Measurements from ENCODE around the gene STING1. TPM values are rescaled to one million over a fixed set of nuclear protein-coding genes. Genes with fewer than 3 reads are reported as not detected.

Gene STING1
- total and polyA plus RNA-seq, 8 donors = 3.1 to 19.7 (median 8.6) TPM

DNA sequence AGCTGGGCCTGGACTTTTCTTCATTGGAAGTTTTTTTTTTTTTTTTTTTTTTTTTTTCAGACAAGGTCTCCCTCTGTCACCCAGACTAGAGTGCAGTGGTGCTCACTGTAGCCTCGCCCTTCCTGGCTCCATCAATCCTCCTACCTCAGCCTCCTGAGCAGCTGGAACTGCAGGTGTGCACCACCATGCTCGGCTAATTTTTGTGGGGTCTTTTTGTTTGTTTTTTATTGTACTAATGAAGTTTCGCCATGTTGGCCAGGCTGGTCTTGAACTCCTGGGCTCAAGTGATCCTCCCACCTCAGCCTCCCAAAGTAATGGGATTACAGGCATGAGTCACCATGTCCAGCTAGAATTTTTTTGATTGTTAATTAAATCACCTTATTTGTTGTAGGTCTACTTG lies 46.9 kb downstream of the STING1 start:
- no peak for FAIRE-seq
- no peak overlapping the region for H3K4me3 ChIP-seq
- DNase-seq = no peak
- TF ChIP-seq, protein P1, sequence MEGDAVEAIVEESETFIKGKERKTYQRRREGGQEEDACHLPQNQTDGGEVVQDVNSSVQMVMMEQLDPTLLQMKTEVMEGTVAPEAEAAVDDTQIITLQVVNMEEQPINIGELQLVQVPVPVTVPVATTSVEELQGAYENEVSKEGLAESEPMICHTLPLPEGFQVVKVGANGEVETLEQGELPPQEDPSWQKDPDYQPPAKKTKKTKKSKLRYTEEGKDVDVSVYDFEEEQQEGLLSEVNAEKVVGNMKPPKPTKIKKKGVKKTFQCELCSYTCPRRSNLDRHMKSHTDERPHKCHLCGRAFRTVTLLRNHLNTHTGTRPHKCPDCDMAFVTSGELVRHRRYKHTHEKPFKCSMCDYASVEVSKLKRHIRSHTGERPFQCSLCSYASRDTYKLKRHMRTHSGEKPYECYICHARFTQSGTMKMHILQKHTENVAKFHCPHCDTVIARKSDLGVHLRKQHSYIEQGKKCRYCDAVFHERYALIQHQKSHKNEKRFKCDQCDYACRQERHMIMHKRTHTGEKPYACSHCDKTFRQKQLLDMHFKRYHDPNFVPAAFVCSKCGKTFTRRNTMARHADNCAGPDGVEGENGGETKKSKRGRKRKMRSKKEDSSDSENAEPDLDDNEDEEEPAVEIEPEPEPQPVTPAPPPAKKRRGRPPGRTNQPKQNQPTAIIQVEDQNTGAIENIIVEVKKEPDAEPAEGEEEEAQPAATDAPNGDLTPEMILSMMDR (IDR thresholded peaks at IDR 0.05) = no peak
- no peaks in the 10 kb centered on the region for H3K36me3 ChIP-seq
- ATAC-seq = no peak
- H3K4me1 ChIP-seq = no peaks in the 10 kb centered on the region
- intact Hi-C loops (cut with DNase I) = no loop called here
- no peak overlapping the region for H3K27ac ChIP-seq
- no peaks in the 10 kb centered on the region for H3K27me3 ChIP-seq
- no peaks in the 10 kb centered on the region for H3K9me3 ChIP-seq
- 87 to 90% methylated on average over 3 of the region's 3 CpGs for WGBS, 2 donors

DNA sequence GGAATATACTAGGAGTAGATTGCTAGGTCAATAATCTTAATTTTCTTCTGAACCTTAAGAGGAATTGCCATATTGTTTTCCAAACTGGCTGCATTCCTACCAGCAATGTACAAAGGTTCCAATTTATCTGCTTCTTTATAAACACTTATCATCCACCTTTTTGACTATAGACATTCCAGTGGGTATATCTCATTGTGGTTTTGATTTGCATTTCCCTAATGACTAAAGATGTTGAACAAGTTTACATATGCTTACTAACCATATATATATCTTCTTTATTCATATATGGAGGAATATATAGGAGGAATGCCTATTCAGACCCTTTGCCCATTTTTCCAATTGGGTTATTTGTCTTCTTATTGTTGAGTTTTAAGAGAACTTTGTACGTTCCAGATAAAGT lies 50.9 kb downstream of the STING1 start:
- Histone ChIP-seq H3K27ac (no peak overlapping the region), H3K9me3 (no peaks in the 10 kb centered on the region), H3K4me3 (no peak overlapping the region), H3K27me3 (no peaks in the 10 kb centered on the region), H3K36me3 (no peaks in the 10 kb centered on the region), H3K4me1 (no peaks in the 10 kb centered on the region)
- 52 to 76% methylated on average over 1 of the region's 1 CpG for WGBS, 2 donors
- ATAC-seq = no peak
- TF ChIP-seq, protein P1 (IDR thresholded peaks at IDR 0.05) = no peak
- no peak for DNase-seq
- FAIRE-seq = no peak
- intact Hi-C loops (cut with DNase I) = no loop called here

DNA sequence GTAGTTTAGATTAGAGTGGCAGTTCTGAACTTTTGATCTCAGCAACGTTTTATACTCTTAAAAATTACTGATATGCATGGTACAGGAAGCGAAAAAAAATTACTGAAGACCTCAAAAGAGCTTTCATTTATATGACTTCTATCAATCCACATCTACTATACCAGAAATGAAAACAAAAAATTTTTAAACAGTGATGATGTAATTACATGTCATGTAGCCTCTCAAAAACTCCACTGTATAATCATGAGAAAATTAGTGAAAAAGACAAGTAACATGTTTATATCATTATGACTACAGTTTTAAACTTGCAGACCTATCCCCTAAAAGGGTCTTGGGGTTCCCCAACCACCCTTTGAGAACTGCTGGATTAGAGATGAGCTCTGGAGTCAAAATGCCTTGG lies 52.5 kb downstream of the STING1 start:
- DNase-seq (no peak), FAIRE-seq (no peak), ATAC-seq (no peak)
- intact Hi-C loops (cut with DNase I) = no loop called here
- no peaks in the 10 kb centered on the region for H3K9me3 ChIP-seq
- no peak overlapping the region for H3K27ac ChIP-seq
- TF ChIP-seq, protein P1 (IDR thresholded peaks at IDR 0.05) = no peak
- no peaks in the 10 kb centered on the region for H3K27me3 ChIP-seq
- no peak overlapping the region for H3K4me3 ChIP-seq
- no peaks in the 10 kb centered on the region for H3K4me1 ChIP-seq
- WGBS, 2 donors = 78 to 79% methylated on average over 2 of the region's 2 CpGs
- no peaks in the 10 kb centered on the region for H3K36me3 ChIP-seq

DNA sequence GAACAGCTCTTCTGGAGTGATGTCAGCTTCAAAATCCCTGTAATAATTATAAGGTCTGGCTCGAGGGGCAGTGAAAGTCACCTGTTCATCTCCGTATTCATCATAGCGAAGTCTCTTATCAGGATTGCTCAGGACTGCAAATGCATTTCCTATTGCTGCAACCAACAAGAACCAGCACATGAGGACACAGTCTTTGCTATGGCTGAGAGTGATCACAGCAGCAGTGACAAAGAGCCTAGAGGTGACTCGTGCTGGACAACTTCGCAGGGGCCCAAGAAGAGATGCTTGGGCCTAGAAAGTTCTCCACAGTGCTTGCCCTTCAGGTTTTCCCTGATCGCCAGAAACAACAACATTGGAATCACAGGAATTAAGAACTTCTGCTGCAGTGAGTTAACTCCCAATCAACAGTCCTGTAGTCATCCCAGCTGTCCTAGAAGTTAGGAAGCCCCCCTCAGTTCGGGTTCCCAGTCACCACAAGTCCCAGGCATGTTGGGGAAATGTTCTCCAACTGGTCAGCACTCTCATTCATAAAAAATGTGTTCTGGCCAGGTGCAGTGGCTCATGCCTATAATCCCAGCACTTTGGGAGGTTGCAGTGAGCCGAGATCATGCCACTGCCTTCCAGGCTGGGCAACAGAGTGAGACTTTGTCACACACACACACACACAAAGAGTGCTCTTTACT lies 56.2 kb downstream of the STING1 start:
- no peaks in the 10 kb centered on the region for H3K27me3 ChIP-seq
- no peak overlapping the region for H3K27ac ChIP-seq
- H3K9me3 ChIP-seq = no peaks in the 10 kb centered on the region
- no peaks in the 10 kb centered on the region for H3K4me1 ChIP-seq
- 70 to 78% methylated on average over 8 of the region's 8 CpGs for WGBS, 2 donors
- no peak overlapping the region for H3K4me3 ChIP-seq
- DNase-seq (no peak), ATAC-seq (no peak), FAIRE-seq (no peak)
- TF ChIP-seq, protein P1 (IDR thresholded peaks at IDR 0.05) = no peak
- H3K36me3 ChIP-seq = no peaks in the 10 kb centered on the region
- intact Hi-C loops (cut with DNase I) = loop anchor here in 1 of 3 donors (5.0 kb wide), 1 partner anchor 336 kb away; no protein-coding TSS in a partner anchor

Other genes starting within 250 kb of the STING1 start
- gene MATR3, start 189.0 kb downstream of the STING1 start, total RNA-seq = 100 to 1,000 TPM in 1 of 6 donors, 10 to 100 TPM in 5; 52.5 to 101 (median 77.6) TPM
- 100 to 1,000 TPM in 1 of 2 donors, 10 to 100 TPM in 1; 47.0 to 104 TPM for gene MATR3, start 189.0 kb downstream of the STING1 start, polyA plus RNA-seq
- gene PAIP2, start 140.9 kb downstream of the STING1 start, total RNA-seq = 10 to 100 TPM; 18.2 to 33.7 (median 27.3) TPM
- gene PAIP2, start 140.9 kb downstream of the STING1 start, polyA plus RNA-seq = 10 to 100 TPM; 23.8 to 57.4 TPM
- 1 to 10 TPM in 4 of 6 donors, under 1 TPM in 2; 0.49 to 1.6 (median 1.2) TPM for gene SLC23A1, start 99.5 kb downstream of the STING1 start, total RNA-seq
- 1 to 10 TPM; 1.7 to 2.1 TPM for gene SLC23A1, start 99.5 kb downstream of the STING1 start, polyA plus RNA-seq
- 10 to 100 TPM in 1 of 6 donors, under 1 TPM in 3, not detected in 2; 0.28 to 11.6 (median 0.71) TPM for gene MZB1, start 92.8 kb downstream of the STING1 start, total RNA-seq
- gene MZB1, start 92.8 kb downstream of the STING1 start, polyA plus RNA-seq = under 1 TPM in 1 of 2 donors, not detected in 1; 0.28 TPM
- under 1 TPM; 0.19 to 0.38 (median 0.31) TPM for gene PROB1, start 87.7 kb downstream of the STING1 start, total RNA-seq
- under 1 TPM; 0.34 to 0.38 TPM for gene PROB1, start 87.7 kb downstream of the STING1 start, polyA plus RNA-seq
- 1 to 10 TPM; 1.8 to 3.5 (median 3.1) TPM for gene SPATA24, start 78.7 kb downstream of the STING1 start, total RNA-seq
- gene SPATA24, start 78.7 kb downstream of the STING1 start, polyA plus RNA-seq = 1 to 10 TPM; 4.6 to 9.8 TPM
- 1 to 10 TPM; 1.1 to 5.8 (median 1.9) TPM for gene DNAJC18, start 43.2 kb downstream of the STING1 start, total RNA-seq
- gene DNAJC18, start 43.2 kb downstream of the STING1 start, polyA plus RNA-seq = 1 to 10 TPM; 1.6 to 5.1 TPM
- 1 to 10 TPM; 1.0 to 4.3 (median 2.1) TPM for gene ECSCR, start 20.0 kb downstream of the STING1 start, total RNA-seq
- gene ECSCR, start 20.0 kb downstream of the STING1 start, polyA plus RNA-seq = 1 to 10 TPM; 5.1 to 8.3 TPM
- gene SMIM33, start 11.8 kb downstream of the STING1 start, total RNA-seq = not detected
- gene SMIM33, start 11.8 kb downstream of the STING1 start, polyA plus RNA-seq = not detected
- 10 to 100 TPM; 36.5 to 59.3 (median 47.0) TPM for gene UBE2D2, start 78.6 kb upstream of the STING1 start, total RNA-seq
- gene UBE2D2, start 78.6 kb upstream of the STING1 start, polyA plus RNA-seq = 10 to 100 TPM; 38.8 to 47.7 TPM
- 10 to 100 TPM; 39.5 to 70.5 (median 45.4) TPM for gene CXXC5, start 165.6 kb upstream of the STING1 start, total RNA-seq
- 10 to 100 TPM; 33.0 to 36.4 TPM for gene CXXC5, start 165.6 kb upstream of the STING1 start, polyA plus RNA-seq

Measured in pancreas (tissue), 10 donors.